ENCODE measurements around the gene TAS1R2. TPM values are rescaled to one million over a fixed set of nuclear protein-coding genes. Genes with fewer than 3 reads are reported as not detected.

The TAS1R2 gene
- polyA plus RNA-seq, 2 of the 4 experiments (the other 2 are of a cell fraction), result not detected

GRCh38 chr1:18831656-18832055 lies 27.8 kb downstream of the TAS1R2 start:
- Histone ChIP-seq H3K4me2 (no peak overlapping the region), H3K4me3 (no peak overlapping the region), H3K4me1 (no peaks in the 10 kb centered on the region), H3K27ac (no peak overlapping the region), H3K9me3 (peaks cover 4% of the 10 kb centered on the region; the same call in 1 of the 3 replicates)
- DNase-seq (ENCODE audit: low read depth in 1 of 2, low spot score in 1 of 2), result no peak
- WGBS (ENCODE audit: missing lambda C conversion rate), result 14% methylated on average over 2 of the region's 2 CpGs
- CTCF ChIA-PET, result no interaction called here
- POLR2A ChIA-PET, result no interaction called here
- no peak for FAIRE-seq
- TF ChIP-seq FOSL2 (IDR thresholded peaks at IDR 0.05) (no peak), FOSL2 (CRISPR knock-in tag; IDR thresholded peaks at IDR 0.05) (no peak), ESRRA (IDR thresholded peaks at IDR 0.05; ENCODE audit: borderline replicate concordance, low read length) (no peak), MAFK (IDR thresholded peaks at IDR 0.05; ENCODE audit: partially characterized antibody) (no peak), RAD21 (conservative IDR thresholded peaks at IDR 0.05 in 1 of 2, IDR thresholded peaks at IDR 0.05 in 1 of 2) (no peak), ZSCAN20 (CRISPR knock-in tag; IDR thresholded peaks at IDR 0.05) (no peak), JUN (IDR thresholded peaks at IDR 0.05) (no peak), TFCP2L1 (CRISPR knock-in tag; IDR thresholded peaks at IDR 0.05) (no peak), MYC (IDR thresholded peaks at IDR 0.05; ENCODE audit: borderline replicate concordance, low read length) (no peak), HDAC2 (IDR thresholded peaks at IDR 0.05) (no peak), NR3C1 (IDR thresholded peaks at IDR 0.05) (no peak), GATA3 (IDR thresholded peaks at IDR 0.05; ENCODE audit: borderline replicate concordance) (no peak), HOXA7 (CRISPR knock-in tag; IDR thresholded peaks at IDR 0.05) (no peak), KDM1A (IDR thresholded peaks at IDR 0.05; ENCODE audit: low read depth) (no peak), RCOR1 (IDR thresholded peaks at IDR 0.05; ENCODE audit: low read depth, low read length) (no peak), EP300 (IDR thresholded peaks at IDR 0.05) (no peak)
- TF ChIP-seq, protein P1, sequence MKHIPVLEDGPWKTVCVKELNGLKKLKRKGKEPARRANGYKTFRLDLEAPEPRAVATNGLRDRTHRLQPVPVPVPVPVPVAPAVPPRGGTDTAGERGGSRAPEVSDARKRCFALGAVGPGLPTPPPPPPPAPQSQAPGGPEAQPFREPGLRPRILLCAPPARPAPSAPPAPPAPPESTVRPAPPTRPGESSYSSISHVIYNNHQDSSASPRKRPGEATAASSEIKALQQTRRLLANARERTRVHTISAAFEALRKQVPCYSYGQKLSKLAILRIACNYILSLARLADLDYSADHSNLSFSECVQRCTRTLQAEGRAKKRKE (CRISPR knock-in tag; IDR thresholded peaks at IDR 0.05; ENCODE audit: low read depth), result no peak
- TF ChIP-seq, protein P2, sequence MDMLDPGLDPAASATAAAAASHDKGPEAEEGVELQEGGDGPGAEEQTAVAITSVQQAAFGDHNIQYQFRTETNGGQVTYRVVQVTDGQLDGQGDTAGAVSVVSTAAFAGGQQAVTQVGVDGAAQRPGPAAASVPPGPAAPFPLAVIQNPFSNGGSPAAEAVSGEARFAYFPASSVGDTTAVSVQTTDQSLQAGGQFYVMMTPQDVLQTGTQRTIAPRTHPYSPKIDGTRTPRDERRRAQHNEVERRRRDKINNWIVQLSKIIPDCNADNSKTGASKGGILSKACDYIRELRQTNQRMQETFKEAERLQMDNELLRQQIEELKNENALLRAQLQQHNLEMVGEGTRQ (IDR thresholded peaks at IDR 0.05), result no peak
- TF ChIP-seq, protein P3, sequence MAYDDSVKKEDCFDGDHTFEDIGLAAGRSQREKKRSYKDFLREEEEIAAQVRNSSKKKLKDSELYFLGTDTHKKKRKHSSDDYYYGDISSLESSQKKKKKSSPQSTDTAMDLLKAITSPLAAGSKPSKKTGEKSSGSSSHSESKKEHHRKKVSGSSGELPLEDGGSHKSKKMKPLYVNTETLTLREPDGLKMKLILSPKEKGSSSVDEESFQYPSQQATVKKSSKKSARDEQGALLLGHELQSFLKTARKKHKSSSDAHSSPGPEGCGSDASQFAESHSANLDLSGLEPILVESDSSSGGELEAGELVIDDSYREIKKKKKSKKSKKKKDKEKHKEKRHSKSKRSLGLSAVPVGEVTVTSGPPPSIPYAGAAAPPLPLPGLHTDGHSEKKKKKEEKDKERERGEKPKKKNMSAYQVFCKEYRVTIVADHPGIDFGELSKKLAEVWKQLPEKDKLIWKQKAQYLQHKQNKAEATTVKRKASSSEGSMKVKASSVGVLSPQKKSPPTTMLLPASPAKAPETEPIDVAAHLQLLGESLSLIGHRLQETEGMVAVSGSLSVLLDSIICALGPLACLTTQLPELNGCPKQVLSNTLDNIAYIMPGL (CRISPR knock-in tag; IDR thresholded peaks at IDR 0.05; ENCODE audit: borderline replicate concordance), result no peak
- TF ChIP-seq, protein P4, sequence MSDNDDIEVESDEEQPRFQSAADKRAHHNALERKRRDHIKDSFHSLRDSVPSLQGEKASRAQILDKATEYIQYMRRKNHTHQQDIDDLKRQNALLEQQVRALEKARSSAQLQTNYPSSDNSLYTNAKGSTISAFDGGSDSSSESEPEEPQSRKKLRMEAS (IDR thresholded peaks at IDR 0.05), result no peak
- ATAC-seq, result no peak

- ATAC-seq, result no peak
- ChIA-PET POLR2A (no interaction called here), CTCF (interaction anchor here (0.6 to 2.1 kb wide), 3 partner anchors 10 to 1152 kb away, joined by 3 to 11 read pairs (median 5); no protein-coding TSS in a partner anchor)
- no peak overlapping the region for H3K4me2 ChIP-seq
- TF ChIP-seq, protein P3 (CRISPR knock-in tag; IDR thresholded peaks at IDR 0.05; ENCODE audit: borderline replicate concordance), result no peak
- TF ChIP-seq CHD2 (IDR thresholded peaks at IDR 0.05; ENCODE audit: low read length, partially characterized antibody) (no peak), HOXA7 (CRISPR knock-in tag; IDR thresholded peaks at IDR 0.05) (no peak), FOXS1 (CRISPR knock-in tag; IDR thresholded peaks at IDR 0.05) (no peak), GATA3 (IDR thresholded peaks at IDR 0.05; ENCODE audit: borderline replicate concordance) (no peak), MYC (IDR thresholded peaks at IDR 0.05; ENCODE audit: borderline replicate concordance, low read length) (no peak), KDM5A (IDR thresholded peaks at IDR 0.05) (no peak), CHD4 (IDR thresholded peaks at IDR 0.05; ENCODE audit: borderline replicate concordance) (no peak), ESRRA (IDR thresholded peaks at IDR 0.05; ENCODE audit: borderline replicate concordance, low read length) (no peak)
- 44% methylated on average over 4 of the region's 12 CpGs for WGBS (ENCODE audit: missing lambda C conversion rate)
- no peak overlapping the region for H3K4me3 ChIP-seq
- no peak for FAIRE-seq
- no peak overlapping the region for H3K27ac ChIP-seq
- no peak for DNase-seq (ENCODE audit: low read depth in 1 of 2, low spot score in 1 of 2)
- peaks cover 4% of the 10 kb centered on the region; the same call in 1 of the 3 replicates for H3K9me3 ChIP-seq
- no peaks in the 10 kb centered on the region for H3K4me1 ChIP-seq
Measured at GRCh38 chr1:18830596-18830995, 28.9 kb downstream of the TAS1R2 start.

All from A549 (cell line).